HG02943 (cell line): Measurements from ENCODE around the gene NEIL1.
"Not testable (repeated sequence)": the region's sequence is repeated elsewhere in the genome, so short reads cannot be mapped to it uniquely, and the experiment has no call there.

Experiments
- ATAC-seq: cut with Tn5 transposase; IDR thresholded peaks from one replicate; pipeline ENCODE4 v1.9.1; 2021; ENCODE audit warnings: mild to moderate bottlenecking, low read depth, moderate library complexity; ENCODE audit not compliant: unreplicated experiment

Gene NEIL1

GRCh38 chr15:75346796-75347221, at the start of gene NEIL1:
NEIL1 (plus strand) TSS chr15:75347039; CDS start chr15:75348906, 1,867 bp downstream.
- ATAC-seq = no peak

GRCh38 chr15:75298541-75299310, 48.1 kb upstream of the NEIL1 start:
- not testable (repeated sequence) for ATAC-seq

GRCh38 chr15:75299311-75299688, 47.5 kb upstream of the NEIL1 start:
- ATAC-seq = not testable (repeated sequence)

GRCh38 chr15:75300026-75300425, 46.8 kb upstream of the NEIL1 start:
- ATAC-seq = not testable (repeated sequence)

GRCh38 chr15:75302318-75302717, 44.5 kb upstream of the NEIL1 start:
- ATAC-seq = no peak

GRCh38 chr15:75302753-75303152, 44.1 kb upstream of the NEIL1 start:
- not testable (repeated sequence) for ATAC-seq

- ATAC-seq = no peak
Observed at GRCh38 chr15:75306188-75306587, 40.7 kb upstream of the NEIL1 start.

GRCh38 chr15:75307778-75308390, 39.0 kb upstream of the NEIL1 start:
- no peak for ATAC-seq

GRCh38 chr15:75309711-75310110, 37.1 kb upstream of the NEIL1 start:
- ATAC-seq = no peak

- not testable (repeated sequence) for ATAC-seq
Observed at GRCh38 chr15:75312548-75312947, 34.3 kb upstream of the NEIL1 start.

GRCh38 chr15:75313116-75313845, 33.6 kb upstream of the NEIL1 start:
- no peak for ATAC-seq

GRCh38 chr15:75314552-75315290, 32.1 kb upstream of the NEIL1 start:
- ATAC-seq = no peak

GRCh38 chr15:75319231-75319897, 27.5 kb upstream of the NEIL1 start:
- ATAC-seq = not testable (repeated sequence)

- no peak for ATAC-seq
Observed at GRCh38 chr15:75321711-75322110, 25.1 kb upstream of the NEIL1 start.

GRCh38 chr15:75325922-75326321, 20.9 kb upstream of the NEIL1 start:
- ATAC-seq = no peak

- ATAC-seq = no peak
Observed at GRCh38 chr15:75327005-75327404, 19.8 kb upstream of the NEIL1 start.

GRCh38 chr15:75327491-75327890, 19.3 kb upstream of the NEIL1 start:
- no peak for ATAC-seq

GRCh38 chr15:75328493-75329314, 18.1 kb upstream of the NEIL1 start:
- ATAC-seq = no peak

GRCh38 chr15:75329571-75329970, 17.3 kb upstream of the NEIL1 start:
- no peak for ATAC-seq
